ENCODE data around the gene MATN4.

GRCh38 chr20:45311589-45312211, 3.6 kb upstream of the MATN4 start:
- TF ChIP-seq CTCF (IDR thresholded peaks at IDR 0.05): peak; percentile 61 to 86 (median 70)
- no peak for TF ChIP-seq POLR2A (IDR thresholded peaks at IDR 0.05)
